Activated T-cell treated with anti-CD3 and anti-CD28 coated beads for 24 hours (primary cell): Measurements from ENCODE around the gene TMTC2.
"Not testable (repeated sequence)": the region's sequence is repeated elsewhere in the genome, so short reads cannot be mapped to it uniquely, and the experiment has no call there.

Experiments used
- DNase-seq: peaks from one replicate; pipeline ENCODE4 v3.0.0-alpha.2; 2020; ENCODE audit warnings: low read depth

TMTC2 gene

DNA sequence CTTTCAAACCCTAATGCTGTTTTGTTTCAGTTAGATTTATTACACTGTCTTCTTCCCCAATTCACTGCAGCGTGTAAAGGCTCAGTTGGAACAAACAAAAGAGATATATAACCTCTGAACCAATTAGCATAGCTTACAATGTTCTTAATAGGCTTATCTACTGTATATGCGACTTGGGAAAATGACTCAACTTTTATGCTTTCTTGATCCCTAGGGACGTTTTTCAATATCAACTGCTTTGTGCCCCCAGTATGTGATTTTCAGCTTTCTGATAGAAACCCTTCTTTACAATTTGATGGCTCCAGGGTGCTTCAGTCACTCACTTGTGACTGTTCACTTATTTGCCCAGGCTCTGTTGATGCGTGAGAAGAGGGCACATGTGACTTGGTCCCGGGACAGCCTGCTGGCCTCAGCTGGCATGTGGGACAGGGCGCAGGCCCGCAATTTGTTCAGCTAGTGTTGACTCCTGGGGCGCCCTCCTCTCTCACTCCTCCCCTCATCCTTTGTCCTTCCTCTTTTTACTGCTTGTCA lies 107.1 kb downstream of the TMTC2 start:
- no peak for DNase-seq

DNA sequence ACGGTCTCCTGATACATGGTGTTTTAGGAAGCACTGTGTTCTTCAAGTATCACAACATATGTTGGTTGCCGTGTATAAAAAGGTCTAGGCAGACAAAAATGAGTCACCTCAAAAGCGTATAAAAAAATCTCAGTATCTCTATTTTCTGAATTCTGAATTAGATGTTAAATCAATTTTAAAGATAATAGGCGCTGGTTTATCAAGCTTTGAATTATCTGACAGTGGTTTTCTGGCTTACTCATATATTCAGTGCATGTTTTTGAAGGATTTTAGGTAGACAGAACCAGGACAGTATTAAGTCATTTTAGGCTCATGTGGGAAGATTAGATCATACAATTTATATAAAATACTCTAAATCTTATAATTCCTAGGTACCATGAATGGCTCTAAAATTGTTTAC lies 110.8 kb downstream of the TMTC2 start:
- no peak for DNase-seq

DNA sequence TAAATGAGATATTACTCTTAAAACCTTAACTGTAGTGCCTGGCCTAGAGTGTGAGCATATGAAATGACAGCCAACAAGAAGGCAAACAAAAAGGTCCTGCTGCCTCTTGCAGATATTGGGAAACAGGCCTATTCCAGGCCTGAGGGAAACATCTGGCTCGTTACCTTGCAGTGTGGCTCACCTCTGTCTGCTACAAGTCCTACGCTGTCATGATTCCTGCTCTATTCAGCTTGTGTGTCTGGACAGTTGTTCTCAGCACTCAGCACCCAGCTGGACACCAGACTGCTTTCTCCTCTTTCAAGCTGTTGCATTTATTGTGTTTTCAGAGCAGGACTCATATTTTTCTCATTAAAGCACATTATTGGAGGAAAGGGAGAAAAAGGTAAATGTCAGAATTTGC lies 113.5 kb downstream of the TMTC2 start:
- DNase-seq = no peak

DNA sequence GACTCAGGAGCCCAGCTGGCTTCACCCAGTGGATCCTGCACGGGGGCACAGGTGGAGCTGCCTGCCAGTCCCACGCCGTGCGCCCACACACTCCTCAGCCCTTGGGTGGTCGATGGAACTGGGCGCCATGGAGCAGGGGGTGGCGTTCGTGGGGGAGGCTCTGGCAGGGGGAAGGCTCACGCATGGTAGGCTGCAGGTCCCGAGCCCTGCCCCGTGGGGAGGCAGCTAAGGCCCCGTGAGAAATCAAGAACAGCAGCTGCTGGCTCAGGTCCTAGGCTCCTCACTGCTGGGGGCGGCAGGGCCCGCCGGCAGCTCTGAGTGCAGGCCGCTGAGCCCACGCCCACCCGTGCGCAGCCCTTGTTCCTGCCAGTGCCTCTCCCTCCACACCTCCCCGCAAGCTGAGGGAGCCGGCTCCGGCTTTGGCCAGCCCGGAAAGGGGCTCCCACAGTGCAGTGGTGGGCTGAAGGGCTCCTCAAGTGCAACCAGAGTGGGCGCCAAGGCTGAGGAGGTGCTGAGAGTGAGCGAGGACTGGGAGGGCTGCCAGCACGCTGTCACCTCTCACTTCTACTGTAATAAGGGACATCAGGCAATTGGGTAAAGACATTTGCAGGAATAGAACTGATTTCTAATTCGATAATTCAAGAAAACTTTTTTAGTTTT lies 115.4 kb downstream of the TMTC2 start:
- DNase-seq = no peak

DNA sequence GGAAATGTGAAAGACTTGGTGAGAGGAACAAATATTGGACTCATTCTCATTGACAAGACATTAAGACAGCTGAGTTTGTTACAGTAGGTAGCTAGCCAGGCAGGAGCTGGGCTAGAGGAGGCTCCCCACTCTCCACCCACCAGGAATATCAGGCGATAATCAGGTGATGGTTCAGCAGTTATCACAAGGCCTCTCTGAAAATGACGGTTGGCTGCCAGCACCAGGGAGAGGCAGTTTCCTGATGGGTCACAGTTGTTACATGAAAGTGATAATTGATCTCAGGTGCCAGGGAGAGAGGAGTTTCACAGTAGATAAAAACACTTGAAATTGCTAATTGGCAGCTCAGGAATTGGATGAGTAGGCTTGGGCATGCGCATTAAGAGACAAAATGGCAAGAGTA lies 116.5 kb downstream of the TMTC2 start:
- no peak for DNase-seq

DNA sequence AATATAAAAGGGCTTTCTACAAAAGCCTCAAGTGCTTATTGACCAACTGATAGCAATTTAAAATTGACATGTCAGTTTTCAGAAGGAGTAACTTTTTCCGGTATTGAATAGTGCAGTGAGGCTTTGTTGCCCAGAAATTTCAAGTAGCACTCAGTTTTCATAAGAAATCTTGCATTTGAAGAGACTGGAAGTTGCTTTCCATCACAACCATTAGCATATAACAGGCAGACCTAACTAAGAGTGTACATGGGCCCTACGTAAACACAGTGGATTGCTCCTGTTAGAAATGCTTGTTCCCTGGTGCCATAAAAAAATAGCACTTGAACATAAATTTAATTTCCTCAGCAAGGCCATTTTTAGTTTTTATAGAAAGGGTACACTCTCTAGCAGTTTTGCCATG lies 117.9 kb downstream of the TMTC2 start:
- no peak for DNase-seq

DNA sequence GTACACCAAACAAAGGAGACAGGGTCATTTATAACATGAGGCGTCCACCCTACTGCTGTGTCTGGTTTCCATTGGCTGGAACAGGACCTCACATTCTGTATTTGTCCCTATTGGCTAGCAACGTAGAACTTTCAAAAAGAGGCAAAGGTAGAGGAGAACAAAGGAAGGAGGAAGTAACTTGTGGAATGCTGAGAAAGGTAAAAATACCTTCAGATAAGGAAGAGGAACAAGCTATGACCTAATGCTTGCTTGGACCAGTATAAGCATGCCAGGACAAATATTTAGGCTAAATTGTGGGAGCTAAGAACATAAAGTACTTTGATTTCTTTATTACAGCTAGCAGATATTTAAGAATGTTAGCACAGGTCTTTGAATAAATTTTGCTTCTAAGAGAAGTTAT lies 118.3 kb downstream of the TMTC2 start:
- DNase-seq = not testable (repeated sequence)

DNA sequence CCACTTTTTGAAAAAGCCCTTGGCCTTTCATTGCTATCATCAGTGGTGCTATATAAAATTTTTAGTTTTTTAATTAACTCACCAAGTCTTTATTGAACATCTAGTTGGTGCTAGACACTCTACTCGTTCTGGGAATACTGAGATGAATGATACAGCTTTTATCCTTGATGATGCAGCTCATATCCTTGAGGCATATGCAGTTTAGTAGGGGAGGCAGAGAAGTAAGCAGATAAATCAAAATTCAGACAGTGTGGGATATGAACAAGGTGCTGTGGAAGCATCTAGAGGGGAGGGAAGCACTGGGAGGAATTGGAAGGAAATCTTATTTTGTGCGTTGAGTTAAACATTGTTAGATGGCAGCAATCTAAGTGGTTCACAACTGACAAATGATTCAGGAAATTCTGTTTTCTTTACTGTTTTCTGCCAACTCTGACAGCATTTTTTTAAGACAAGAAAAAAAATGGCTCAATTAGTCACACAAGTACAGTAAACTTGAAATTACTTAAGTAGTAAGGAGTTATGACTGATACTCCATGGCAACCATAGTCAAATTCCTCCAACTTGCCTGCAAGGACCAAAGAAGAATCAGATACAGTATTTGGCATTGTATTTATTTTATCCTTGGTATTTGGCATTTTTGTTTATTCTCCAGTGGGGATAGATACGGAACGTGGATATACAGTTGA lies 119.2 kb downstream of the TMTC2 start:
- no peak for DNase-seq

DNA sequence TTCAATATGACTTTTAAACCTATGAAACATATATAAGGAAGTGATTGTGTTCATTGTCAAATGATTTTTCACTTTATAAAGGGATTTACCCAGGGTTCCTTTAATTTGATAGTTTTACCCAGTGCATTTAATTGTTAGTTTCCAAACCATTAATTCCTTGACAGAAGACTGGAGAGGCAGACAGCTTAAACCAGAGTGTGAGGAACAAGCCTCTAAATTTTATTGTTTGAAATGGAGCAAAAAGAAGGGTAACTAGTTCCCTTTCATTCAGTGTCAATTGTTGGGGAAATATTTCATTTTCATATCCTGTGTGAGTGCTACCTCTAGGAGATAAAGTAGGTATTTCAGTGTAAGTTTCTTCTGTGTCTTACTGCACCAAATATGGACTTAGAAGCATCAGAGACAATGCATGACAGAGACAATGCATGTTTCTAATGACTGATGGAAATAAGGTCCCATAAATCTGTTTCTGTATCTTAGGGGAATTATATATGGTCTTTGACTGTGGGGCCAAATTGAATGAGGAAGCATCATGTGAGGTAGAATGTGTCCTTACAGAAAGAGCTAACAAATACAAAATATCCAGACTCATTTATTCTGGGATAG lies 120.5 kb downstream of the TMTC2 start:
- no peak for DNase-seq

DNA sequence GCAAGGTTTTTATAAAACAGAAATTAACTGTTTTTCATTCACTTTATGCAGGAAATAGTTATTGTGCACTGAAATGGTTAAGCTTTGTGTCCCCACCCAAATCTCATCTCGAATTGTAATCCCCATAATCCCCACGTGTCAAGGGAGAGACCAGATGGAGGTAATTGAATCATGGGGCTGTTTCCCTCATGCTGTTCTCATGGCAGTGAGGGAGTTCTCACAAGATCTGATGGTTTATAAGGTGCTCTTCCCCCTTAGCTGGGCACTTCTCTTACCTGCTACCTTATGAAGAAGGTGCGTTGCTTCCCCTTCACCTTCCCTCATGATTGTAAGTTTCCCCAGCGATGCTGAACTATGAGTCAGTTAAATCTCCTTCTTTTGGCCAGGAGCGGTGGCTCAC lies 123.9 kb downstream of the TMTC2 start:
- DNase-seq = no peak

DNA sequence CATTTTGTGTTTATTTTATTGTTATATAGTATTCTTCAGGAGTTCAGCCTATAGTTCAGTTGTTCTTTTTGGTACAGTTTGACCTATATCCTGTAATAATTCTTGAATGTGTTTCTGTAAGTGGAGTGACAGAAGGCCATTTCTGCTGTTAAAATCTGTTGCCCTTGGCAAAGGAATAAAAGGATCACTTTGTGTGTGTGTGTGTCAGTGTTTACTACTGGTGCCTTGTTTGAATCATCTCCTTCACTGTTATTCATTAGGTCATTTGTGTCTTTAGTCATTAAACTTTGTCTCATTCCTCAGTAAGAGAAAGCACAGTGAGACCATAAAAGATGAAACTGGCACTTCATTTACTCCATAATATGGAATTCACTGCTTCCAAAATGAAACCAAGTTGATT lies 130.7 kb downstream of the TMTC2 start:
- DNase-seq = no peak

DNA sequence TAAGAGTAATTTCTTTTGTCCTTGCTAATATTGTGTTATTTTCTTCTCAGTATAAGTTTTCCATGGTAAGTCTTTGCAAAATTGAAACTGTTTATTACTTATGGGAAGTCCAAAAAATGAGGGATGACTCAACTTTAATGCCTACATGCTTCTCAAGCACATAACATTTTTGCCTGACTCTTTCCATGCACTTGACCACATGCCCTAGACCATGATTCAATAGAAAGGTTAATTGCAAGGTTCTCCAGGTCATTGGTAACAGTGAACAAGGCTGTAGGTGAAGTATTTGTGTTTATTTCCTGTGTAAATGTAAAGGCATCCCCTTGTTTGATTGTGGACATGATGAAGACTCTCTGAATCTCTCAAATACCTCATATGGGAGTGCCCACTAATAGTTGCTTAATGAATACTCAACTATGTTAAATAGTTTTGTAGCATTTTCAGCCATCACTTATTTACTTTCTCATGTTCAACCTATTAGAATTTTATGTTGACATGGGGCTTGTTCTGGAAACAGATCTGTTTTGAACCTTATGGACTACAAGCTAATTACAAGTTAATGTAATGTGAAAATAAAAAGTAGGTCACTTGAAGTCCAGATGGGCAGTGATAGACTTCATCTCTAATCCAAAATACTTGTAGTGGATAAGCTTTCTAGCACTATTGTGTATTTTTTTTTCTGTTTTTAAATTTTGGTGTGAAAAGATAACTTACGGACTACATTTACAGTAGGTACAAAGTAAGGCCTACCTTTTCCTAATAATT lies 131.7 kb downstream of the TMTC2 start:
- DNase-seq = no peak

DNA sequence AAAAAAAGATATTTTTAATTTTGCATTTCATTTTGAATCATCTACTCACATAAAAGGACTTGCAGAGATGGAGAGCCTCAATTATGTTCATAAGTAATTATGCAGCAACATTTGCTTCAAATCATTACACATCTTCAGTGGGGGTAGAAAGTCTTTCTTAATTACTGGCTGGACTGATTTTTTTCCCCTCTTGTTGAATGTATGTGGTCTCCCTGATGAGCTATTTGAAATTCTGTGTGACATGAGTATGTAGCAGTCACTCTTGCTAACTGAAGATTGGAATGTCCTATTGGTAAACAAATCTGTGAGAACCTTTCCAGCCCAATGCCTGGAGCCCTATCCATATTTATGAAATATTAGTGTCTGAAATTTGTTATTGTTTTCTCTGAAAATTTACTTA lies 139.8 kb downstream of the TMTC2 start:
- no peak for DNase-seq

DNA sequence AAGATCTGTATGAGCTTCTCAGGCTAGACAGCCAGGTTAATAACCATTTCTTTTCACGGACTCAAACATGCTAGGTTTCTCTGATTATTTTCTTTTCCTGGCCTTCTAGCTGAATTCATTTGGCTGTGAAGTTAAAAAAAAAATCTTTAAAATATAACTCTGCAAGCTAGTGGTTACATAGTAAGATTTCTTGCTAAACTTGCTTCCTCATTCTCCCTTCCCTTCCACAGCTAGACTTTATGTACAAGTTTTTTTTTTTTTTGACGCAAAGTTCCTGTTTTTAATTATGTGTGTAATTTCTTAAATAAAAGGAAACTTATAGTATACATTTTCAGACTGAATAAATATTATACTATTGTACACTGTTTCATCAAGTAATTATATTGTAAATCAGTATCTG lies 145.4 kb downstream of the TMTC2 start:
- no peak for DNase-seq

DNA sequence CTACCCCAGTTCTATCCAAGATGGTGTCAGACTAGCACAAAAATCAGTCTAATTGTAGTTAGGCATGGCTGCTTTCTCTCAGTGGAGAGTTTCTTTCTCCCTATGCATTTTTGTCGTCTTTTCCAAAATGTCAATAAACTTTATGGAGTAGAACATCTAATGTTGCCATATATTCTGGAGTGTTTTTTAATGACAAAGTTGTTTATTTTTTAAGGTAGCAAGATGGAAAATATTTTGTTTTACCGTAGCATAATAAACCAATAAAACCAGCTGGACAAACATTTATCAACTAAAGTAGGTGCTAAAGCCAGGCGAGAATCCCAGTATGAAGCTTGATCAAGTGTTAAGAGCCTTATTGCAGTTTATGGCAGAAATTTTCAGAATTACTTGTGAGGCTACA lies 146.3 kb downstream of the TMTC2 start:
- no peak for DNase-seq

DNA sequence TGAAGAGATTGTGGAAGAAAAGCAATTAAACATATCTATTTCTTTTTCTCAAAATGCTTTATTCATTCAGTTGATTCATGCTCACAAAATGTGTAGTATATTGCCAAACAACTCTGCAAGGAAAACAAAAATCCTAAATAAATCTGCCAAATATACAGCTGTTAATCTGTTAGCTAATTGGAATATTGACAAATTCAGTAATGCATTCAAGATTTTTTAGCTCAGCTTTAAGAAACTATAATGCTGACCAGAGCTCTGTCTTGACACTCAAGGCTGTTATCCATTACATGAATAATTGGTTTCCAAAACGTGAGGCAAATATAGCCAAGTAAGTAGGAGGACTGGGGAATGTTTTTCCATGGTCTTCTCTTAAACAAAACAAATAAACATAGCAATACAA lies 146.8 kb downstream of the TMTC2 start:
- DNase-seq = no peak

DNA sequence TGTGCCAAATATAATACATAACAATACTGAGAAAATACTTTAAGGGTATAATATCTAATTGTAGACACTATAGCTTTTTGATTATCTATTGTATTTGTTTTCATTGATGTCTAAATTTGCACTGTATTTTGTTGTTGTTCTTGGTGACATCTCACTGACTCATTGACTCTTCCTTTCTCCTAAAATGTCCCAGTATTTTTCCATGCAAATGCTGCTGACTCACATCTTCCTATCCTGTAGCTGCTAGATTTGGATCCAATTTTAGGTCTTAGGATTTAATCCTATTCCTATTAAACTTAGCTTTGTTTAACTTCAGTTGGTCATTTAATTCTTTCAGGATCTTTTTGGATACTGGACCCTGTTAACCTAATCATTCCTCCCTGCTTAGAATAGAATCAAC lies 148.5 kb downstream of the TMTC2 start:
- DNase-seq = no peak

DNA sequence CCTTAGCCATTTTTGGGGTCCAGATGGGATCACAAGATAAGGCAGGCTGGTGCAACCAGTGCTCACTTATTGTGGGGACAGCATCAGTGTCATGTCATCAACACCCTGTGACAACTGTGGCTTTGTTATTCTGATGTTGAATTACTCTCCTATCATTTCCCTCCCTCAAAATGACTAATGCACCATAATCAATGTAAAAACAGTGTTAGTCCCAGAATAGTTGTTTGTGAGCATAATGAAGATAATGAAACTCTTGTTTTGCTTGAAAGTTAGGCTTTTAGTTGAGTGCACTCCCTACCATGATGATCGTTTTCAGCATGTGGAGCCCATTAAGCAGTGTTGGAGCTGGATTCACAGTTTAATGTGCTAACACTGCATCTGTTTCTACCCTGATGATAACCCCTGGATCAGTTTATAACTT lies 151.4 kb downstream of the TMTC2 start:
- no peak for DNase-seq

DNA sequence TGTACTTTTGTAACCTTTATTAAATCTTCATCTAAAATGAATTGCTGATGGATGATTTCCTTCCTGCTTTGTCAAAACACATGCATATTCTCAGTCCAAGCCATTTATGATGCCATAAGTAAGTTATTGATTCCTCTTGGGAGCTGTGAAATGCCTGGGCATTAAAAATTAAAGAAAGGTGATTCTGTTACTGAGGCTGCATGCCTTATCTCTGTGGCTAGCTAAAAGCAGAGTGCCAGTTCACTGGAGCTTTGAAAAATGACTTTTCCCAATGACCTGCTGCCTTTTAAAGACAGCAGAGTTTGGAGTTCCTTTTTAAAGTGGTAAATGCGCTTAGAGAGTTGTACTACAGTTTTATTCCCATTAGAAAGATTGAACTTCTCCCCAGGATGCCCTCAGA lies 152.1 kb downstream of the TMTC2 start:
- DNase-seq = no peak

DNA sequence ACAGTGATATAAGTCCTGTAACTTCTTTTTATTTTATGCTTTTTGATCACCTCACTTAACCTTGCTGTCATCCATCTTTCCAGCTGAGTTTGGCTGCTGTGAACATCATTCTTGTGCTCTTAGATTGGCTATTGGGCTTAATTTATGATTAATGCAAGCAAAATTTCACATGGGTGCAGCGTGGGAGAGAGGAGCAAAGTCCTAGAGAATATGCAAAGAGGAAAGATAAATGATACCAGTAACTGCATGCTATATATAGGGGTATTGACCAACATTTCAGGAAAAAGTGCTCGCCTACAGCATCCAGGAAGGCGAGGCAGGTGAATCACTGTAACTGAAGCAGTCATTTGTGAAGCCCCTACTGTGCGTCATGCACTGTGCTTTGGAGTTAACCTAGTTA lies 153.1 kb downstream of the TMTC2 start:
- no peak for DNase-seq

DNA sequence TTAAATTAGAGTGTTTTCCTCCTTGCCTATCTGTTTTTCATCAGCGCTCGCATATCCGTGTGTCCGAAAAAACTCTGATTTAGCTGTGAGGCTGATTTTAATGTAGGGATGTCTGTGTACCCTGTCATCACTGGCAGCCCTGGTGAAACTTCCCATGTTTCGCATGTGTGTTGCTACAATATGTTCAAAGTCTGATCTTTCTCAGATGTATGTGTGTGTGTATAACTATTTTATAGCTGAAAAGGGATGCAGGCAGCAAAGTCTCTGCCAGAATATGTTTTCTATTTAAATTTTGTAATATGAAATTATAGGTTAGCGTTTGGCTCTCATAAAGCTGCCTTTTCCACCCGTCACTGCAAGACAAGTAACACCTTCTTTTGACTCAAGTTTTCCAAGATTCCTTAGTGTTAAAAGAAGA lies 154.8 kb downstream of the TMTC2 start:
- DNase-seq = no peak

DNA sequence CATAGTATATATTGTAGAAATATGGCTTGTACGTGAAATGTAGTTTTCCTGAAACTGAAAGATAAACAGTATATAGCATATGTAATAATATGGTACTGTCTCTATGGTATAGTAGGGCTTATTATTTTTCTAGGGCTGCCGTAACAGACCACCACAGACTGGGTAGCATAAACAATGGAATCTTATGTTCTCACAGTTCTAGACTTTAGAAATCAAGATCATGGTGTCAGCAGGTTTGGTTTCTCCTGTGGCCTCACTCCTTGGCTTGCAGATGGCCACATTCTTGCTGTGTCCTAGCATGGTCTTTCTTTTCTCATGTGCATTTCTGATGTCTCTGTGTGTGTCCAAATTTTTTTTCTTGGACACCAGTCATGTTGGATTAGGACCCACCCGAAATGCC lies 155.8 kb downstream of the TMTC2 start:
- DNase-seq = no peak

DNA sequence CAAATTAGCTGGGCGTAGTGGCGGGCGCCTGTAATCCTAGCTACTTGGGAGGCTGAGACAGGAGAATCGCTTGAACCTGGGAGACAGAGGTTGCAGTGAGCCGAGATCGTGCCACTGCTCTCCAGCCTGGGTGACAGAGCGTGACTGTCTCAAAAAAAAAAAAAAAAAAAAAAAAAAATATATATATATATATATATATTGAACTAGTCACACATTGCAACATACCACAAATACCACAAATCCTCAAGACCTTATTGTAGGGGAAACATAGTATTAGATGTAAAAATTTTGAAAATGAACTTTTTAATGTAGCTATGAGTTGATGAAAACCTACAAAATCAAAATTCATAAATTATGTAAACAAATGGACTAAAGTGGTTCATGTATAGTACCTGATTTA lies 158.4 kb downstream of the TMTC2 start:
- not testable (repeated sequence) for DNase-seq
